Tibial nerve (tissue), 4 donors: ENCODE measurements around the gene MBD5. TPM values are rescaled to one million over a fixed set of nuclear protein-coding genes. Genes with fewer than 3 reads are reported as not detected.

Experiments
- DNase-seq, 2 donors: peaks; one replicate each; pipeline ENCODE4 v3.0.0-alpha.2; 2019; ENCODE audit warnings: low spot score in 2 of 2
- H3K27ac ChIP-seq, 4 donors: fragments of 200-600 bp; sonication (generic) in 3 of 4; one replicate each; pipeline ENCODE4 v1.5.1; 2017 to 2019; ENCODE audit warnings: mild to moderate bottlenecking in 1 of 4
- H3K27me3 ChIP-seq, 2 donors: fragments of 200-600 bp; sonication (generic) in 1 of 2; one replicate each; pipeline versions ENCODE4 v1.5.1 to v1.6.0; 2017 to 2019
- H3K36me3 ChIP-seq, 3 donors: fragments of 200-600 bp; sonication (generic); one replicate each; pipeline ENCODE4 v1.5.1; 2018 to 2019
- H3K4me1 ChIP-seq, 4 donors: fragments of 200-600 bp; sonication (generic) in 3 of 4; one replicate each; pipeline ENCODE4 v1.5.1; 2017 to 2019
- H3K4me3 ChIP-seq, 4 donors: fragments of 200-600 bp; sonication (generic) in 3 of 4; one replicate each; pipeline ENCODE4 v1.5.1; 2017 to 2019; ENCODE audit warnings: mild to moderate bottlenecking in 1 of 4, moderate library complexity in 1 of 4
- H3K9me3 ChIP-seq, 4 donors: fragments of 200-600 bp; sonication (generic) in 3 of 4; one replicate each; pipeline ENCODE4 v1.5.1; 2017 to 2019
- CTCF ChIP-seq, 5 experiments: fragments of 200-600 bp in 3 of 5; fragments of 450-650 bp in 2 of 5; sonication (generic) in 3 of 5; IDR thresholded peaks; one replicate each; pipeline ENCODE4 v1.5.1; 2016 to 2019; ENCODE audit warnings: antibody characterized with exemption in 5 of 5, mild to moderate bottlenecking in 3 of 5, moderate library complexity in 2 of 5
- EP300 ChIP-seq, 2 donors: sonication (generic); formaldehyde crosslinking; IDR thresholded peaks; one replicate each; pipeline ENCODE4 v1.6.1; 2017; ENCODE audit warnings: antibody characterized with exemption in 2 of 2, mild to moderate bottlenecking in 1 of 2
- POLR2A ChIP-seq, 2 donors: fragments of 450-650 bp; IDR thresholded peaks; one replicate each; pipeline ENCODE4 v1.6.1; 2017; ENCODE audit warnings: antibody characterized with exemption in 2 of 2, mild to moderate bottlenecking in 2 of 2, moderate library complexity in 2 of 2
- WGBS, 2 donors: methylation state at CpG; one replicate each; pipeline ENCODE4 v1.1.5; 2018; 5-methylcytosine and 5-hydroxymethylcytosine counted together
- total RNA-seq, 4 donors: library from RNA; depleted of rRNA; stranded (reverse); fragments of >200 nt; gene quantifications; one replicate each; pipeline ENCODE4 v1.1.0, GENCODE V29; 2016

The MBD5 gene
- total RNA-seq, 4 donors from 2014 or later, result 28.5 to 46.5 (median 40.9) TPM

GRCh38 chr2:148530350-148530749 is 509.5 kb downstream of the MBD5 start:
- Histone ChIP-seq H3K27ac (no peak overlapping the region), H3K27me3 (no peaks in the 10 kb centered on the region), H3K4me3 (no peak overlapping the region), H3K4me1 (no peaks in the 10 kb centered on the region), H3K36me3 (no peaks in the 10 kb centered on the region), H3K9me3 (no peaks in the 10 kb centered on the region)
- TF ChIP-seq POLR2A (IDR thresholded peaks at IDR 0.05), result no peak
- no peak for TF ChIP-seq EP300 (IDR thresholded peaks at IDR 0.05)
- no peak for TF ChIP-seq CTCF (IDR thresholded peaks at IDR 0.05)
- 81 to 85% methylated on average over 4 of the region's 4 CpGs for WGBS, 2 donors
- DNase-seq, result no peak

GRCh38 chr2:148531235-148531634 is 510.3 kb downstream of the MBD5 start:
- H3K9me3 ChIP-seq, result no peaks in the 10 kb centered on the region
- H3K4me3 ChIP-seq, result no peak overlapping the region
- WGBS, 2 donors, result 83 to 96% methylated on average over 7 of the region's 7 CpGs
- TF ChIP-seq EP300 (IDR thresholded peaks at IDR 0.05) (no peak), POLR2A (IDR thresholded peaks at IDR 0.05) (no peak), CTCF (IDR thresholded peaks at IDR 0.05) (no peak)
- no peaks in the 10 kb centered on the region for H3K4me1 ChIP-seq
- no peaks in the 10 kb centered on the region for H3K36me3 ChIP-seq
- H3K27me3 ChIP-seq, result no peaks in the 10 kb centered on the region
- DNase-seq, result no peak
- H3K27ac ChIP-seq, result no peak overlapping the region

- TF ChIP-seq POLR2A (IDR thresholded peaks at IDR 0.05) (no peak), EP300 (IDR thresholded peaks at IDR 0.05) (no peak), CTCF (IDR thresholded peaks at IDR 0.05) (no peak)
- H3K27ac ChIP-seq, result no peak overlapping the region
- no peaks in the 10 kb centered on the region for H3K27me3 ChIP-seq
- no peak for DNase-seq
- H3K4me3 ChIP-seq, result no peak overlapping the region
- WGBS, 2 donors, result 66 to 77% methylated on average over 13 of the region's 13 CpGs
- no peaks in the 10 kb centered on the region for H3K36me3 ChIP-seq
- H3K9me3 ChIP-seq, result no peaks in the 10 kb centered on the region
- H3K4me1 ChIP-seq, result no peaks in the 10 kb centered on the region
Observed at GRCh38 chr2:148531669-148532428, 511.0 kb downstream of the MBD5 start.

GRCh38 chr2:148533004-148533403 is 512.1 kb downstream of the MBD5 start:
- H3K4me1 ChIP-seq, result no peaks in the 10 kb centered on the region
- H3K36me3 ChIP-seq, result no peaks in the 10 kb centered on the region
- no peak for DNase-seq
- TF ChIP-seq CTCF (IDR thresholded peaks at IDR 0.05), result no peak
- no peak for TF ChIP-seq EP300 (IDR thresholded peaks at IDR 0.05)
- TF ChIP-seq POLR2A (IDR thresholded peaks at IDR 0.05), result no peak
- H3K4me3 ChIP-seq, result no peak overlapping the region
- H3K9me3 ChIP-seq, result no peaks in the 10 kb centered on the region
- no peak overlapping the region for H3K27ac ChIP-seq
- no peaks in the 10 kb centered on the region for H3K27me3 ChIP-seq
- WGBS, 2 donors, result 68 to 78% methylated on average over 8 of the region's 8 CpGs

- Histone ChIP-seq H3K4me3 (no peak overlapping the region), H3K27ac (no peak overlapping the region), H3K27me3 (no peaks in the 10 kb centered on the region), H3K36me3 (no peaks in the 10 kb centered on the region), H3K4me1 (no peaks in the 10 kb centered on the region), H3K9me3 (no peaks in the 10 kb centered on the region)
- TF ChIP-seq CTCF (IDR thresholded peaks at IDR 0.05), result no peak
- TF ChIP-seq POLR2A (IDR thresholded peaks at IDR 0.05), result no peak
- no peak for TF ChIP-seq EP300 (IDR thresholded peaks at IDR 0.05)
- no peak for DNase-seq
- WGBS, 2 donors, result 84 to 91% methylated on average over 3 of the region's 3 CpGs
Observed at GRCh38 chr2:148533685-148534084, 512.8 kb downstream of the MBD5 start.
